ENCODE results near the gene IL26.
"Not testable (repeated sequence)": the region's sequence is repeated elsewhere in the genome, so short reads cannot be mapped to it uniquely, and the experiment has no call there.

IL26 gene

GRCh38 chr12:68198507-68199086 is 27.0 kb downstream of the IL26 start:
- no peak for DNase-seq (ENCODE audit: low spot score)

DNA sequence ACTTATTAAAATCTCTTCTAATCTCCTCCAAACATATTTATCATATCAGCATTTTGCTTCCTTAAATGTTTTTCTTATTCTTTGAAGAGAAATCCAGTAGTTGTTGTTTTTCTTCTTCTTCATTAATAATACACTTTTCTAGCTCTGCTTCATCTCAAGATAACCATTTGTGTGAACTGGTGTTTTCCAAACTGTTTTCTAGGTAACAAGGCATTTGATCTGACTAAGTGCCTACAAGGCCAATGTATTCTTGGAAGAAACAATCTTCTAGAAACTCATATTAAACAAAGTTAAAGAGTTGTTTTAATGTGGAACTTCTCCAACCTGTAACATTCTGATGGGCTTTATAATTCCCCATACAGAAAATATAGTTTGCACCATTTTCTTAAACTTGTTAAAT is 35.3 kb downstream of the IL26 start:
- DNase-seq (ENCODE audit: low spot score), result no peak

DNA sequence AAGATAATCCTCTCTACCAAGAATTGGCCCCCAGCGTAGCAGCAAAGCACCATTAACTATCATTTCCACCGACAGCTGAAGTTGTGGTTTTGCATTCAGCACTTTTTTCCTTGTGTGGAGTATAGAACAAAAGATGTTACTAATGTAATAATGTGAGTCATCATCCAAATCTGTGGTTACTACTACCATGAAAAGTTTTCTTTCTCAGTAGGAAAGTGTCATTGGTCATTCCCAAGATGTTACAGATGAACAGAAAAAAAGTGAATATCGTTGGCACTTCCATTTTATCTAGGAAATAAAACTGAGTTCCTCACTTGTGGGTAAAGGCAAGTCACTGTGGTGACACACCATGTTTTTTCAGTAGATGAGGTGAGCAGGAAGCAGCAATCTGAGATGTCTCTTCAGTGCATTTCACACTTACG is 35.8 kb downstream of the IL26 start:
- DNase-seq (ENCODE audit: low spot score), result no peak

DNA sequence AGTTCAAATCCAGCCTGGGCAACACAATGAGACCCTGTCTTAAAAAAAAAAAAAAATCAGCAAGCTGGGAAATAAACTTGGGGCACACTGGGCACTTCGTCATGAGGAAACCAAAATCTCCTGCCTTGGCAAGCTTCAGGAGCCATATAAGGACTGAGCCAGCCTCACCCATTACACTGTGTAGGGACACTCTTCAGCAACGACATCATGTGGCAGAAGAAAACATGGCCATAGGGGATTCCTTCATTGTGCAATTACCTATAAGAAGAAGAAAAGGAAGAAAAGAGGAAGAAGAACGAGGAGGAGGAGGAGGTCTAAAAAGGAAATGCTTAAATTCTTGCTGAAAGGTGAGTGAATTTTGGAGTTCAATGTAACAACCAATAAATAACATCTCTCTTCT is 40.0 kb downstream of the IL26 start:
- no peak for DNase-seq (ENCODE audit: low spot score)

DNA sequence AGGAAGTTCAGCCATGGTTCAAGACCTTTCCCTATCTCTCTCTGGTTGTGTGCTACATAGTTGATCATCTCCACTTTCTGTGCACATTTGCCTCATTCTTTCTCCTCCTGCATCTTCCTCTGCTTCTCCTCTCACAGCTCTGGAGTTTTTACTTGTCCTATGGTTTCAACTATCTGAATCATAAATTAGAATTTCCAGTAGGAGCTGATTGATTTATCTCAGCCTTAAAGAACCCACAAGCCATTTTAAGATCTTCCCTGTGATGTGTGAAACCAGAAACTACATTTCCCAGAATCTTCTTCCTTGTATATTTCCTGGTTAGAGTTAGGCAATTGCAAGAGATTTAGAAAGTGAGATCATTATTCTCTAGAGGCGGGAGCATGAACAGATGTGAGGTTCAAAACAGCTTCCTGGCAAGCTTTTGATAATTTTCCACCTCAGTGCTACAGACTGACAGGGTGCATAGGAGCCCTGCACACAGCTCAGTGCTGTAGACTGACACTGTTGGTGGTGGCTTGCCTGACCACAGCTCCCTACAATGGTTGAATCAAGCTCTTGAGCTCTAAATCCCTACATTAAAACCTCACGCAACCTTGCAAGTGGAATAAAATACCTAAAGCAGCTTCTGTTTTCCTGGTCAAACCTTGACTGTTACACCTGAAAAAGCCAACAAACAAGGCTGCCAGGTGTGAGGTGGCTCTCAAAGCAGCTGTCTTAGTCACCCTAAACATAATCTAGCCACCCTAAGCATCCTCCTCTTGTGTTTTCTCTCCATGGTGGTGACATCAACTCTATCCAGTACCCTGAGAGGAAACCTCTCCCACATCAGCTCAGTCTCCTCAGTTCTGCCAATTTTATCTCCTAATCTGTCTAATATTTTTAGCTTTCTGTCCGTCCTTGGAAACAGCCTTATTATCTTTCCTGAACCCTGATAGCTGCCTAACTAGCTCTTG is 44.5 kb downstream of the IL26 start:
- no peak for DNase-seq (ENCODE audit: low spot score)

DNA sequence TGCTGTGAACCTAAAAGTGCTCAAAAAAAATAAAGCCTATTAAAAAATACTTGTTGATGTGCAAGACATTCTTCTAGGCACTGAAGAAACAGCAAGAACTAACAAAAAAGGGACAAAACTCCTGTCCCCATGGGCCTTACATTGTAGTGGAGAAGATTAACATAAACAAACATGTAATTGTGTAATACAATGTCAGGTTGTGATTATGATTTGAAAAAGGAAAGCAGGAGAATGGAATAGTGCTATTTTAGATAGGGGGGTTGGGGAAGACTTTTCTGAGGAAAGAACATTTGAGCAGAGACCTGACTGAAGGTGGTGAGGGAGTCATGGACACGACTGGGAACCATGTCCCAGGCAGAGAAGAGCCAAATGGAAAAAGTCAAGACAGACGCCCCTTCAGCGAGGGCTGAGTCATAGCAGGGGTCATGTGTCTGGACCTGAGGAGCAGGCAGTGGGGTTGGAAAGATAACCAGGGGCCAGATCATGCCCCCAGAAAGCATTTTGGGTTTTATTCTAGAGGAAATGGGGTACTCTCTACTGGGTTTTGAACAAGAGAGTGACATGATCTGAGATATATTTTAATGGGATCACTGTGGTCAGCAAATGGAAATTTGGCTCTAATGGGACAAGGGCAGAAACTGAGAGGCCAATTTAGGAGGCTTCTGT is 46.7 kb downstream of the IL26 start:
- no peak for DNase-seq (ENCODE audit: low spot score)

GRCh38 chr12:68178184-68178583 is 47.4 kb downstream of the IL26 start:
- no peak for DNase-seq (ENCODE audit: low spot score)

DNA sequence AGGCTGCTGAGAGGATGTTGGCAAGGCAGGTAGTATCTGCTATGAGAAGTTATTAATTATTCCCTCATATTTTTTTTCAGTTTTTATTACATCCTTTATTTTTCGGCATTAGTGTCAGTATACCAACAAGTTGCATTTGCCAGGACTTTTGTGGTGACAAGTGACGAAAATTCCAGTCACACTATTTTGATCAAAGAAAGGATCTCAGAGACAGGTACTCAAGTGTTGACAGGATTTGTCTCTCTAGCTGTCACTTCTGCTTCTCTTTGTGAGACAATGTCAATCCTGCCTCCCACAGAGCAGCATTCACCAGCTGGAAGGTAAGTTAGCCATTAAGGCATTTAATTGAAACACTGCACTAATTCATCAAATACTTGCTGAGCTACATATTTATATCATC is 48.0 kb downstream of the IL26 start:
- DNase-seq (ENCODE audit: low spot score), result no peak

DNA sequence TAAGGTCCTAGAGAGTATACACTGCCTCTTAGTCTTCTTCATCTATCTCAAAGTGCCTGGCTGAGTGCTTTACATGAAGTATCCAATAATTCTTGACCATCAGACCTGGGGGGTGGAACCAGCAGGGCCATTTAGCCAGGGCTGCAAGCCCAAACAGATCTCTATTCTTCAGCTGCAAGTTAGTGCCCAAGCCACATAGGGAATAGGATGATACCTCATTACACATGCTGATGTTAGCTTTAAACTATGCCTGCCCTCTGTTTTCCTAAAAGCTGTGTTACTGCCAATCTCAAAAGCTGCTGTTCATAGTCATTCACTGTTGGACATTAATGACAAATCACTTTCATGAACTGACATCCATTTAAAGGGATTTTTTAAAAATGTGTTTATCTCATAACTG is 49.4 kb downstream of the IL26 start:
- no peak for DNase-seq (ENCODE audit: low spot score)

- no peak for DNase-seq (ENCODE audit: low spot score)
Observed at GRCh38 chr12:68175557-68176061, 50.0 kb downstream of the IL26 start.

DNA sequence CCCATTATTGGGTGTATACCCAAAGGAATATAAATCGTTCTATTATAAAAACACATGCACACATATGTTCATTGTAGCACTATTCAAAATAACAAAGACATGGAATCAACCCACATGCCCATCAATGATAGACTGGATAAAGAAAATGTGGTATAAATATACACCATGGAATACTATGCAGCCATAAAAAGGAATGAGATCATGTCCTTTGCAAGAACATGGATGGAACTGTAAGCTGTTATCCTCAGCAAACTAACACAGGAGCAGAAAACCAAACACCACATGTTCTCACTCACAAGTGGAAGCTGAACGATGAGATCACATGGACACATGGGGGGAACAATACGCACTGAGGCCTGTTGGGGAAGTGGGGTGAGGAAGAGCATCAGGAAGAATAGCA is 50.8 kb downstream of the IL26 start:
- DNase-seq (ENCODE audit: low spot score), result not testable (repeated sequence)

- DNase-seq (ENCODE audit: low spot score), result no peak
Observed at GRCh38 chr12:68173792-68174191, 51.8 kb downstream of the IL26 start.

- no peak for DNase-seq (ENCODE audit: low spot score)
Observed at GRCh38 chr12:68170726-68171125, 54.9 kb downstream of the IL26 start.

DNA sequence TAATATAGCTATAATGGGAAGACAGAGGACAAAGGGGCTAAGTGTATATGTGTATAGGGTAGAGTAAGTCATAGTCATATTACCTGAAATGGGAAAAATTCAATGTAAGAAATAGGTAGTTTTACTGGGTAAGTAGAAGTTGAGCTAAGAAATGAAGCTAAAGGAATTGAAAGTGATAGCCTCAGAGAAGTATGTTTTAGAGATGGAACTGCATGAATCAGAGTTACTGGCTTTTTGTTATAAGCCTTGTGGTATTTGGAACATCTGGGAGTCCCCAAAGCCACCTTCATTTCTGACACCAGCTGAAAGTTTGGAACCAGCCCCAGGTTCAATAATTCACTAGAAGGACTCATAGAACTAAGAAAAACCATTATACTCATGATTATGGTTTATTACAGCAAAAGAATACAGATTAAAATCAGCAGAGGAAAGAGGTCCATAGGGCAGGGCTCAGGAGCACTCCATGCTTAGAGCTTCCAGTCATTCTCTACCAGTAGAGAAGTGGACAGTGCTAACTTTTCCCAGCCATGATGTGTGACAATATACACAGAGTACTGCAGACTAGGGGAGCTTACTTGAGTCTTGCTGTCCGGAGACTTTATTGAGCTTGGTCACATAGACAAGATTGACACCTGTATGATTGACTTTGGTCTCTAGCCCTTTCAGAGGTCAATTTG is 56.3 kb downstream of the IL26 start:
- no peak for DNase-seq (ENCODE audit: low spot score)

GRCh38 chr12:68166317-68166831 is 59.2 kb downstream of the IL26 start:
- DNase-seq (ENCODE audit: low spot score), result no peak

DNA sequence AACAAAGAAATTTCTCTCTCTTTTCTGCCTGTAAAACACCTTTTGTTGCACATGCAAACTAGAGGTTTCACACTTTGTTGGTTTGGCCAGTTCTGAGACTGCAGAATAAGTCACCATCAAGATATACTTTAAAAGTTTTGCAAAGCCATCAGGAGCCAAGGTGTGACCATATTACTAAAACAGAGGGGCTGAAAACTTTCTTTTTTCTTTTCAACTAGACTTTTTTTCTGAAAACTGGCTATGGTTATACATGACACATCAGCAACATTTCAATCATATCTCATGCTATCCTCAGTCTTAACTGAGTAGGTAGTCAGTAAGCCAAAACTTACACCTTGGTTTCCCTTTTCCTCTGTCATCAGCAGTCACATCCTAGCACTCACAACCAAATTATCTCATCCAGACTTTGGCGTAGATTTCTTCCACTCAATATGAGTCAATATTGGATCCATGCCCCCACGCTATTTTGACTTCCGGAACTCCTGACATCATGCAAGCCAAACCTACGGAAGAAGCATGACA is 62.0 kb downstream of the IL26 start:
- no peak for DNase-seq (ENCODE audit: low spot score)

- no peak for DNase-seq (ENCODE audit: low spot score)
Observed at GRCh38 chr12:68162374-68162773, 63.2 kb downstream of the IL26 start.

DNA sequence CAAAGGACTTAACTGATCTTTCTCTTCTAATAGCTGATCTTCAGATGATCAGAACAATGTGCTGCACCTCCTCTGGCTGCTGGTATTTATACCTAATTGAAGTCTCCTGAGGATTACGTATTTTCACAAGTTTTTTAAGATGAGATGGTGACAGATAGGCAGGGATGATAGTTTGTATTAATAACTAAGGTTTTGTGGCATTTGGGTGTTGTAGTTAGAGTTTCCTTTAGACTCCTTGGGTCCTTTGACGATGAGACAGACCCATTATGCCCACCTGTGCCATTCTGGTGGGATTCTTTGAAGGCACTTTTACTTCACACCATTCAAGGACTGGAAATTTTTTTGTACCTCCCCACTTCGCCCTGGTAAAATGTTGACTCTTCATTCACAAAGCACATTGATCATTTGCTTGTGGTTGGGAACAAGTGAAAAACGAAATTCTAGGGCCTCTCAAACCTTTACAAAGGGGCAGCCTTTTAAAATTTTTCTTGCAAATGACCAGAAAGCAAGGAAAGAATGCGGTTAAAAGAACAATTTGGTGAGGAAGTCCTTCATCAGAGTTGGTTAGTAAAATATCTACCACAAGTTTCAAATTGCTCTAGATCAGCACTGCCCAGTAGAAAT is 65.8 kb downstream of the IL26 start, which contains the start of gene IFNG:
IFNG (minus strand) TSS at position 60 of the 624 bp plus-strand sequence. CDS start 125 bp downstream, outside the sequence.
- no peak for DNase-seq (ENCODE audit: low spot score)

- no peak for DNase-seq (ENCODE audit: low spot score)
Observed at GRCh38 chr12:68158432-68158831, 67.2 kb downstream of the IL26 start.

DNA sequence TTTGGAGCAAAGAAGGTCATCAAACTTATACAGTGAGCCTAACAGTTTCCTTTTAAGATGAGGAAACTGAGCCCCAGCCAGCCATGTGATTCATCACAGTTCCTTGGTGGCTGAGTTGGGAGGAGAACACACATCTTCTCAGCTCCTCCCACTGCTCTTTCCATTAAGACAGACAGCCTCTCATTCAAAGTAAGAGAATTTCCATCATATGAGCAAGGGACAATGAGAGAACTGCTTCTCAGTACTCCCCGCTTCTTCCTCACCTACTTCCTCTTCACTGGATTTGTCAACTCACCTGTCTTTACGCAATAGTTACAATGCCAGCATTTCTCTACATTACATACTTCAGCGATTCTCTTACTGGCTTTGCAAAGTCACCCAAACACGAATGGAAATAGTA is 68.2 kb downstream of the IL26 start:
- DNase-seq (ENCODE audit: low spot score), result no peak

- no peak for DNase-seq (ENCODE audit: low spot score)
Observed at GRCh38 chr12:68156636-68157035, 69.0 kb downstream of the IL26 start.

Measured in left forelimb (tissue), 1 donor.